ES-I3 (cell line): ENCODE data around the gene MEGF11.
"Not testable (repeated sequence)": the region's sequence is repeated elsewhere in the genome, so short reads cannot be mapped to it uniquely, and the experiment has no call there.

Source experiments
- H3K36me3 ChIP-seq: 2 replicates; pipeline ENCODE4 v1.6.1; 2013; ENCODE audit warnings: mild to moderate bottlenecking, low read length, control low read depth, moderate library complexity; ENCODE audit not compliant: insufficient read depth
- H3K4me1 ChIP-seq: 2 replicates; pipeline ENCODE4 v1.6.1; 2013; ENCODE audit warnings: mild to moderate bottlenecking, control low read depth, low read length; ENCODE audit not compliant: insufficient read depth
- H3K9ac ChIP-seq: 2 replicates; pipeline ENCODE4 v1.6.1; 2013; ENCODE audit warnings: low read depth, mild to moderate bottlenecking, low read length, moderate library complexity
- H3K9me3 ChIP-seq: 2 replicates; pipeline ENCODE4 v1.6.1; 2013; ENCODE audit warnings: mild to moderate bottlenecking, low read length, moderate library complexity; ENCODE audit not compliant: control insufficient read depth, insufficient read depth

MEGF11 gene

GRCh38 chr15:65981837-65982626 lies 271.5 kb downstream of the MEGF11 start:
- peak overlapping the region; percentile 73; the same call in 1 of the 2 replicates for H3K9ac ChIP-seq
- no peaks in the 10 kb centered on the region for H3K9me3 ChIP-seq
- H3K36me3 ChIP-seq: no peaks in the 10 kb centered on the region
- peaks cover 27% of the 10 kb centered on the region for H3K4me1 ChIP-seq

GRCh38 chr15:65980824-65981456 lies 272.6 kb downstream of the MEGF11 start:
- H3K9me3 ChIP-seq: no peaks in the 10 kb centered on the region
- no peak overlapping the region for H3K9ac ChIP-seq
- no peaks in the 10 kb centered on the region for H3K36me3 ChIP-seq
- H3K4me1 ChIP-seq: peaks cover 17% of the 10 kb centered on the region

GRCh38 chr15:65979837-65980236 lies 273.7 kb downstream of the MEGF11 start:
- no peak overlapping the region for H3K9ac ChIP-seq

GRCh38 chr15:65979316-65979715 lies 274.2 kb downstream of the MEGF11 start:
- peaks cover 17% of the 10 kb centered on the region for H3K4me1 ChIP-seq
- no peaks in the 10 kb centered on the region for H3K9me3 ChIP-seq
- no peaks in the 10 kb centered on the region for H3K36me3 ChIP-seq
- H3K9ac ChIP-seq: no peak overlapping the region

More at GRCh38 chr15:65979837-65980236, 273.7 kb downstream of the MEGF11 start:
- H3K9me3 ChIP-seq: no peaks in the 10 kb centered on the region
- no peaks in the 10 kb centered on the region for H3K36me3 ChIP-seq
- H3K4me1 ChIP-seq: peaks cover 17% of the 10 kb centered on the region

- Histone ChIP-seq H3K4me1 (peaks cover 22% of the 10 kb centered on the region), H3K9ac (no peak overlapping the region), H3K9me3 (no peaks in the 10 kb centered on the region), H3K36me3 (no peaks in the 10 kb centered on the region)
Observed at GRCh38 chr15:65978110-65978509, 275.4 kb downstream of the MEGF11 start.

GRCh38 chr15:65976196-65976595 lies 277.4 kb downstream of the MEGF11 start:
- H3K36me3 ChIP-seq, H3K9ac ChIP-seq, H3K9me3 ChIP-seq: not testable (repeated sequence)
- H3K4me1 ChIP-seq: peaks cover 22% of the 10 kb centered on the region

GRCh38 chr15:65971741-65971995 lies 281.9 kb downstream of the MEGF11 start:
- Histone ChIP-seq H3K36me3 (no peaks in the 10 kb centered on the region), H3K9me3 (no peaks in the 10 kb centered on the region), H3K4me1 (peaks cover 20% of the 10 kb centered on the region), H3K9ac (no peak overlapping the region)

GRCh38 chr15:65970937-65971740 lies 282.4 kb downstream of the MEGF11 start:
- H3K36me3 ChIP-seq: no peaks in the 10 kb centered on the region
- H3K9ac ChIP-seq: peak overlapping the region; percentile 36; the same call in 1 of the 2 replicates
- H3K9me3 ChIP-seq: no peaks in the 10 kb centered on the region
- peaks cover 20% of the 10 kb centered on the region for H3K4me1 ChIP-seq

GRCh38 chr15:65969865-65970816 lies 283.4 kb downstream of the MEGF11 start:
- Histone ChIP-seq H3K9ac (no peak overlapping the region), H3K36me3 (no peaks in the 10 kb centered on the region), H3K9me3 (no peaks in the 10 kb centered on the region), H3K4me1 (peaks cover 20% of the 10 kb centered on the region)

GRCh38 chr15:65968511-65968910 lies 285.0 kb downstream of the MEGF11 start:
- Histone ChIP-seq H3K9ac (no peak overlapping the region), H3K36me3 (no peaks in the 10 kb centered on the region), H3K4me1 (peaks cover 24% of the 10 kb centered on the region), H3K9me3 (no peaks in the 10 kb centered on the region)

- Histone ChIP-seq H3K9ac (no peak overlapping the region), H3K36me3 (no peaks in the 10 kb centered on the region), H3K4me1 (peaks cover 11% of the 10 kb centered on the region; the same call in 1 of the 2 replicates), H3K9me3 (no peaks in the 10 kb centered on the region)
Observed at GRCh38 chr15:65964792-65965433, 288.6 kb downstream of the MEGF11 start.

GRCh38 chr15:65963911-65964482 lies 289.6 kb downstream of the MEGF11 start:
- Histone ChIP-seq H3K9ac (no peak overlapping the region), H3K36me3 (no peaks in the 10 kb centered on the region), H3K4me1 (peaks cover 11% of the 10 kb centered on the region; the same call in 1 of the 2 replicates), H3K9me3 (no peaks in the 10 kb centered on the region)

GRCh38 chr15:65963358-65963757 lies 290.2 kb downstream of the MEGF11 start:
- Histone ChIP-seq H3K9ac (no peak overlapping the region), H3K4me1 (peaks cover 11% of the 10 kb centered on the region; the same call in 1 of the 2 replicates), H3K9me3 (no peaks in the 10 kb centered on the region), H3K36me3 (no peaks in the 10 kb centered on the region)
